MCF 10A (cell line): ENCODE measurements around the gene ESAM. TPM values are rescaled to one million over a fixed set of nuclear protein-coding genes. Genes with fewer than 3 reads are reported as not detected.
A peak's percentile ranks its signal among the peaks of the same experiment; 100 is the strongest.

Experiments
- BruUV-seq: library from RNA; stranded (reverse); fragments of 400-500 nt; replicated peaks from 2 replicates; lab custom pipeline; 2021; lab: Mats Ljungman, UMichigan
- CTCF ChIA-PET: fragments of 300-600 bp; sonication (Branson Sonifier 250); formaldehyde crosslinking; extraction: SDS; loops from one replicate; lab custom pipeline; 2021; ENCODE audit warnings: antibody characterized with exemption, inconsistent platforms; lab: Yijun Ruan, JAX
- POLR2A ChIA-PET: fragments of 300-600, 350-650 bp; sonication (Branson Sonifier 250); formaldehyde crosslinking; extraction: SDS; loops from one replicate; lab custom pipeline; 2020; ENCODE audit warnings: antibody characterized with exemption, inconsistent platforms; lab: Yijun Ruan, JAX
- DNase-seq: peaks from one replicate; pipeline ENCODE4 v3.0.0-alpha.2; 2018; ENCODE audit not compliant: unreplicated experiment
- H3K27ac Mint-ChIP-seq: one replicate; pipeline ENCODE4 v1.8.0; 2022; ENCODE audit warnings: mild to moderate bottlenecking, low read depth, mixed read lengths; ENCODE audit not compliant: unreplicated experiment
- H3K27me3 Mint-ChIP-seq: one replicate; pipeline ENCODE4 v1.8.0; 2022; ENCODE audit warnings: mixed read lengths; ENCODE audit not compliant: insufficient read depth, unreplicated experiment
- H3K36me3 Mint-ChIP-seq: one replicate; pipeline ENCODE4 v1.8.0; 2022; ENCODE audit warnings: mild to moderate bottlenecking, moderate library complexity, mixed read lengths; ENCODE audit not compliant: insufficient read depth, unreplicated experiment
- H3K4me1 Mint-ChIP-seq: one replicate; pipeline ENCODE4 v1.8.0; 2022; ENCODE audit warnings: mixed read lengths; ENCODE audit not compliant: insufficient read depth, unreplicated experiment
- H3K4me3 Mint-ChIP-seq: one replicate; pipeline ENCODE4 v1.8.0; 2022; ENCODE audit warnings: mild to moderate bottlenecking, moderate library complexity, mixed read lengths; ENCODE audit not compliant: unreplicated experiment
- H3K9me3 Mint-ChIP-seq: one replicate; pipeline ENCODE4 v1.8.0; 2022; ENCODE audit warnings: mixed read lengths; ENCODE audit not compliant: unreplicated experiment
- CTCF ChIP-seq: fragments of 200-600 bp; IDR thresholded peaks from one replicate; pipeline ENCODE4 v1.8.0; 2022; ENCODE audit warnings: antibody characterized with exemption, mild to moderate bottlenecking; ENCODE audit not compliant: unreplicated experiment
- intact Hi-C: fragments of 100-400 bp; cut with micrococcal nuclease; formaldehyde crosslinking; loops from 2 replicates; pipeline ENCODE4 v1.14.1; 2022
- total RNA-seq: library from RNA; stranded (reverse); gene quantifications from 2 replicates; pipeline ENCODE4 v1.2.3, GENCODE V29; 2022

Gene ESAM
- total RNA-seq, 1 experiment from 2014 or later, result 0.19 TPM

- POLR2A ChIA-PET, result no interaction called here
- BruUV-seq, result no TSS peak
- no peaks in the 10 kb centered on the region for H3K4me1 Mint-ChIP-seq
Observed at GRCh38 chr11:124807201-124807600, 45.1 kb upstream of the ESAM start.

GRCh38 chr11:124804884-124805283 is 42.8 kb upstream of the ESAM start:
- intact Hi-C loops, result no loop called here
- no peak for TF ChIP-seq CTCF
- no peaks in the 10 kb centered on the region for H3K27me3 Mint-ChIP-seq
- no peak overlapping the region for H3K27ac Mint-ChIP-seq
- H3K9me3 Mint-ChIP-seq, result no peaks in the 10 kb centered on the region
- no TSS peak for BruUV-seq
- no peak for DNase-seq
- ChIA-PET POLR2A (interaction anchor here (0.7 kb wide), 1 partner anchor 25 kb away, joined by 3 read pairs; no protein-coding TSS in a partner anchor), CTCF (interaction anchor here (0.7 to 16.8 kb wide), 5 partner anchors 11 to 160 kb away, joined by 7 to 201 read pairs (median 9); no protein-coding TSS in a partner anchor)
- H3K4me1 Mint-ChIP-seq, result no peaks in the 10 kb centered on the region
- no peak overlapping the region for H3K4me3 Mint-ChIP-seq
- no peaks in the 10 kb centered on the region for H3K36me3 Mint-ChIP-seq

More at GRCh38 chr11:124807201-124807600, 45.1 kb upstream of the ESAM start:
- Mint-ChIP-seq H3K27me3 (peaks cover 12% of the 10 kb centered on the region), H3K27ac (no peak overlapping the region), H3K9me3 (no peaks in the 10 kb centered on the region), H3K36me3 (no peaks in the 10 kb centered on the region), H3K4me3 (no peak overlapping the region)
- TF ChIP-seq CTCF, result no peak
- intact Hi-C loops, result no loop called here
- DNase-seq, result no peak
- CTCF ChIA-PET, result interaction anchor here (16.8 kb wide), 1 partner anchor 28 kb away, joined by 201 read pairs; no protein-coding TSS in a partner anchor

GRCh38 chr11:124801636-124802312 is 39.7 kb upstream of the ESAM start:
- no peak for TF ChIP-seq CTCF
- Mint-ChIP-seq H3K27me3 (no peaks in the 10 kb centered on the region), H3K27ac (peak overlapping the region; percentile 84), H3K4me1 (peaks cover 11% of the 10 kb centered on the region), H3K4me3 (peak overlapping the region; percentile 83), H3K36me3 (no peaks in the 10 kb centered on the region), H3K9me3 (no peaks in the 10 kb centered on the region)
- POLR2A ChIA-PET, result interaction anchor here (0.7 to 4.9 kb wide), 18 partner anchors 8 to 791 kb away, joined by 3 to 19 read pairs (median 4); partner anchors contain the start of genes CCDC15, ESAM, SPA17 and STT3A
- DNase-seq, result peak; percentile 7
- intact Hi-C loops, result no loop called here
- no TSS peak for BruUV-seq
- CTCF ChIA-PET, result interaction anchor here (0.7 to 16.8 kb wide), 10 partner anchors 9 to 184 kb away, joined by 3 to 201 read pairs (median 6); partner anchors contain the start of genes ESAM and SPA17

GRCh38 chr11:124801014-124801413 is 38.9 kb upstream of the ESAM start:
- Mint-ChIP-seq H3K4me1 (peaks cover 11% of the 10 kb centered on the region), H3K4me3 (peak overlapping the region; percentile 83), H3K27me3 (no peaks in the 10 kb centered on the region), H3K36me3 (no peaks in the 10 kb centered on the region), H3K9me3 (no peaks in the 10 kb centered on the region), H3K27ac (peak overlapping the region; percentile 84)
- TSS peak; percentile 68 for BruUV-seq
- ChIA-PET POLR2A (interaction anchor here (0.6 to 4.9 kb wide), 20 partner anchors 8 to 791 kb away, joined by 3 to 19 read pairs (median 4); partner anchors contain the start of genes CCDC15, ESAM, SPA17 and STT3A), CTCF (interaction anchor here (0.7 to 16.8 kb wide), 14 partner anchors 8 to 399 kb away, joined by 3 to 201 read pairs (median 4); partner anchors contain the start of genes ESAM and SPA17)
- no peak for TF ChIP-seq CTCF
- peak; percentile 53 for DNase-seq
- intact Hi-C loops, result no loop called here
